Nephron progenitor cell (in vitro differentiated cells): ENCODE measurements around the gene DZANK1.
"Not testable (repeated sequence)": the region's sequence is repeated elsewhere in the genome, so short reads cannot be mapped to it uniquely, and the experiment has no call there.

Experiments
- DNase-seq: peaks from one replicate; pipeline ENCODE4 v3.0.0; 2021
- H3K27ac Mint-ChIP-seq: 2 replicates; pipeline ENCODE4 v1.8.0; 2021; ENCODE audit warnings: mild to moderate bottlenecking, moderate library complexity, mixed read lengths
- H3K27me3 Mint-ChIP-seq: 2 replicates; pipeline ENCODE4 v1.8.0; 2021; ENCODE audit warnings: mild to moderate bottlenecking, low read depth, mixed read lengths; ENCODE audit not compliant: poor library complexity
- H3K36me3 Mint-ChIP-seq: 2 replicates; pipeline ENCODE4 v1.8.0; 2021; ENCODE audit warnings: low read depth, mixed read lengths
- H3K4me1 Mint-ChIP-seq: 2 replicates; pipeline ENCODE4 v1.8.0; 2021; ENCODE audit warnings: mixed read lengths
- H3K4me3 Mint-ChIP-seq: 2 replicates; pipeline ENCODE4 v1.8.0; 2021; ENCODE audit warnings: mild to moderate bottlenecking, moderate library complexity, mixed read lengths
- H3K9me3 Mint-ChIP-seq: 2 replicates; pipeline ENCODE4 v1.8.0; 2021; ENCODE audit warnings: mild to moderate bottlenecking, moderate library complexity, mixed read lengths
- TF ChIP-seq, protein P1 (sequence below): fragments of 200-600 bp; sonication (generic); IDR thresholded peaks from 2 replicates; pipeline ENCODE4 v1.5.0; 2021; ENCODE audit warnings: antibody characterized with exemption

The DZANK1 gene

DNA sequence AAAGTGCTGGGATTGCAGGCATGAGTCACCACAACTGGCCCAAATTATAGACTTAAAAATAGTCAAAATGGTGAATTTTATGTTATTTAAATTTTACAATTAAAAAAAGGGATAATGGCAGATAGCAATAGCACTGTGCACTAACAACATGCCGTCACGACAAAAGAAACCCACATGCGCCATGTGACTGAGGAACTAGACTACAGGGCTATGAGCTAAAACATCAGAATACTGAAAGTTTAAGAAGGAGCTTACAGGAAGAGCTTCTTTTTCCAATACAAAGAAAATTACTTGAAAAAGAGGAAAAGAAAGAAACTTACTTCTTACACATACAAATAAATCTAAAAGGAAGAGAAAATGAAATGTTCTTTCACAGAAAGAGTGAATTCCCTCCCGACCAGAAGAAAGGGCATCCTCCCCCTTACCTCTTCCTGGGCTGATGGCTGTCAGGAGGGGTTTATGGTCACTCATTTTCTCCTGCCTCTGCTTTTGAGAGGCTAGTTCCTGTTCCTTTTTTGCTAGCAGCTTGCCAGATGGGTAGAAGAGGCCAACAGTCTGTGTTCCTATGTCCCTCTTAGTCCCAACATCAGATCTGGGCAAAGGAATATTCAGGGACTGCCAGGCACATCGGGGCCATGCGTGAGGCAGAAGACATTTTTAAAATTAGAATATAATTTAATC lies 54.5 kb downstream of the DZANK1 start:
- Mint-ChIP-seq H3K27me3 (peaks cover 2% of the 10 kb centered on the region), H3K36me3 (peaks cover 29% of the 10 kb centered on the region), H3K4me3 (no peak overlapping the region), H3K9me3 (no peaks in the 10 kb centered on the region), H3K4me1 (peaks cover 30% of the 10 kb centered on the region), H3K27ac (peak overlapping the region; percentile 87)
- TF ChIP-seq, protein P1, sequence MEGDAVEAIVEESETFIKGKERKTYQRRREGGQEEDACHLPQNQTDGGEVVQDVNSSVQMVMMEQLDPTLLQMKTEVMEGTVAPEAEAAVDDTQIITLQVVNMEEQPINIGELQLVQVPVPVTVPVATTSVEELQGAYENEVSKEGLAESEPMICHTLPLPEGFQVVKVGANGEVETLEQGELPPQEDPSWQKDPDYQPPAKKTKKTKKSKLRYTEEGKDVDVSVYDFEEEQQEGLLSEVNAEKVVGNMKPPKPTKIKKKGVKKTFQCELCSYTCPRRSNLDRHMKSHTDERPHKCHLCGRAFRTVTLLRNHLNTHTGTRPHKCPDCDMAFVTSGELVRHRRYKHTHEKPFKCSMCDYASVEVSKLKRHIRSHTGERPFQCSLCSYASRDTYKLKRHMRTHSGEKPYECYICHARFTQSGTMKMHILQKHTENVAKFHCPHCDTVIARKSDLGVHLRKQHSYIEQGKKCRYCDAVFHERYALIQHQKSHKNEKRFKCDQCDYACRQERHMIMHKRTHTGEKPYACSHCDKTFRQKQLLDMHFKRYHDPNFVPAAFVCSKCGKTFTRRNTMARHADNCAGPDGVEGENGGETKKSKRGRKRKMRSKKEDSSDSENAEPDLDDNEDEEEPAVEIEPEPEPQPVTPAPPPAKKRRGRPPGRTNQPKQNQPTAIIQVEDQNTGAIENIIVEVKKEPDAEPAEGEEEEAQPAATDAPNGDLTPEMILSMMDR = no peak
- DNase-seq = no peak

DNA sequence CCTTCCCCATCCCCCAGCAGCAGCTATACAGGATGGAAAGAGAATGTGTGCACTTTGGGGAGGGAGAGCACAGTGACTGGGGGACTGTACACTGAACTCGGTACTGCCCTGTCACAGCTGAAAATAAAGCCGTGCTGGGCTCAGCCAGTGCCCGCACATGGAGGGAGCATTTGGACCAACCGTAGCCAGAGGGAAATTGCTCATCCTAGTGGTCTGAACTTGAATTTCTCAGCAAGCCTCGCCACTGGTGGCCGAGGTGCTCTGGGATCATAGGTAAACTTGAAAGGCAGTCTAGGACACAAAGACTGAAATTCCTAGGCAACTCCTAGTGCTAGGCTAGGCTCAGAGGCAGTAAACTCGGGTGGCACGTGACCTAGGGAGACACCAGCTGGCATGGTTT lies 61.0 kb downstream of the DZANK1 start:
- Mint-ChIP-seq H3K4me1 (no peaks in the 10 kb centered on the region), H3K4me3 (no peak overlapping the region), H3K27me3 (no peaks in the 10 kb centered on the region), H3K9me3 (peaks cover 26% of the 10 kb centered on the region), H3K27ac (no peak overlapping the region), H3K36me3 (peaks cover 89% of the 10 kb centered on the region)
- TF ChIP-seq, protein P1 = no peak
- DNase-seq = no peak

DNA sequence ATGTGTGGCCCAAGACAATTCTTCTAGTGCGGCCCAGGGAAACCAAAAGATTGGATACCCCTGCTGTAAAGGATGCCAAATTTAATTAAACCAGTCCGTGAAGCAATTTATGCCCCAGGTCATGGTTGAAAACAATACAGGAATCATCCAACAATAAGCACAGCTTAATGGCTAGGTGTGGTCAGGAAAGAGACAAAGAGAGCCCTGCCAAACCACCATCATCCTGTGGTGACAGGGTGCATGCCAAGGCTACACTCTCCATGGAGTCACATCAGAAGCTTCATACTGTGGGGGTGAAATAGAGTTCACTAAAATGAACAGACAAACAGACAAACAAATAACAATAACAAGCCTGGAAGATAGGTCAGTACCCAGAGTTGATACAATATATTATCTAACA lies 62.7 kb downstream of the DZANK1 start:
- Mint-ChIP-seq H3K4me3 (no peak overlapping the region), H3K27ac (no peak overlapping the region), H3K9me3 (peaks cover 26% of the 10 kb centered on the region), H3K36me3 (peaks cover 93% of the 10 kb centered on the region), H3K27me3 (no peaks in the 10 kb centered on the region), H3K4me1 (no peaks in the 10 kb centered on the region)
- TF ChIP-seq, protein P1 = no peak
- DNase-seq = no peak

DNA sequence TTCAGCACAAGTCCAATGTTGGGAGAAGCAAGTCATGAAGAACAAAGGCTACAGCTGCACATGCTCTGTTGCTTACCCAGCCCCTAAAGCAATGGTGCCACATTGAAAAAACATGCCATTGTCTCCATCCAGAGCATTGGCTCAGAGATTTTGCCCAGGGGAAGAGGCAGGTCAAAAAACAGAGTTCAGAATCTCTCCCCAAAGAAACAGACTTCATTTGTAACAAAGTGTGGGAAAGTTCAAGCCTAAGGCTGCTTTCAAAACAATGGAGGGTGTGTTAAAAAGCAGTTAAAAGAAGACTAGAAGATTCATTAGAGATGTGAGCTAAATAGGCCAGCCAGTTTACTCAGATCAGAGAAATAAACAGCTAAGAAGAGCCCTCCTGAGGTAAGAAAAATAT lies 63.6 kb downstream of the DZANK1 start:
- Mint-ChIP-seq H3K36me3 (peaks cover 89% of the 10 kb centered on the region), H3K27me3 (no peaks in the 10 kb centered on the region), H3K4me1 (no peaks in the 10 kb centered on the region), H3K9me3 (peaks cover 26% of the 10 kb centered on the region), H3K4me3 (no peak overlapping the region), H3K27ac (no peak overlapping the region)
- no peak for DNase-seq
- TF ChIP-seq, protein P1 = no peak

DNA sequence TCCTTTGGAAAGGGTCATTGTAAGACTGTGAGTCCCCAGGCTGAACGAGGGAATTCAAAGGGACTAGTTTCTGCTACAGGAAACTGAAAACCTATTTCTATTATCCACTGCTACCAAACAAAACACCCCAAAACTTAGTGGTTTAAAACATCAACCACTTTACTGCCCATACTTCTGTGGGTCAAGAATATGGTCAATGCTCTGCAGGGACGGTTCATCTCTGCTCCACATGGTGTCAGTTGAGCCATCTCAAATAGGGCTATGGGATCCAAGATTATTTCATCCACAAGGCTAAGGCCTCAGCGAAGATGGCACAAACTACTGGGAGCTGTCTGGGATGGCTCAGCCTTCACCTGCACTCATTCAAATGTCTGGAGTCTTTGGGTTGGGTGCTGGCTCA lies 65.5 kb downstream of the DZANK1 start:
- H3K27ac Mint-ChIP-seq = no peak overlapping the region
- TF ChIP-seq, protein P1 = no peak
- peaks cover 75% of the 10 kb centered on the region for H3K36me3 Mint-ChIP-seq
- H3K4me3 Mint-ChIP-seq = no peak overlapping the region
- H3K9me3 Mint-ChIP-seq = peaks cover 26% of the 10 kb centered on the region
- DNase-seq = no peak
- no peaks in the 10 kb centered on the region for H3K27me3 Mint-ChIP-seq
- H3K4me1 Mint-ChIP-seq = no peaks in the 10 kb centered on the region

DNA sequence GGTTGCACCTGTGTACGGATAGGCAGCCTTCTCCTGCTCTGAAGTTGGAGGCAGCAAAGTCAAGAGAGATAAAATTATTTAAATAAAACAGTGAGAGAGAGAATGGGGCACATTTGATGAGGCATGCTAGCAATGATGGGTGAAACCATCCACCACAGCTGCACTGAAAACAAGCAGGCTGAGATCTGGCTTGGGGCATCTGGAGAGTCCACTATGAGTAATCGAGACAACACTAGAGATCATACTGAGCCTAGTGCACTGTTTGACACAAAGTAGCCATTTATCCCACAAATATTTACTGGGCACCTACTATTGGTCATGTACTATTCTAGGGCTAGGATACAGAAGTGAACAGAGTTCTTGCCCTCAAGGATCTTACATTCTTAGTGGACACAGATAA lies 66.4 kb downstream of the DZANK1 start:
- Mint-ChIP-seq H3K27me3 (no peaks in the 10 kb centered on the region), H3K4me3 (no peak overlapping the region), H3K4me1 (peaks cover 4% of the 10 kb centered on the region), H3K27ac (no peak overlapping the region), H3K9me3 (peaks cover 26% of the 10 kb centered on the region), H3K36me3 (peaks cover 68% of the 10 kb centered on the region)
- DNase-seq = no peak
- TF ChIP-seq, protein P1 = no peak

DNA sequence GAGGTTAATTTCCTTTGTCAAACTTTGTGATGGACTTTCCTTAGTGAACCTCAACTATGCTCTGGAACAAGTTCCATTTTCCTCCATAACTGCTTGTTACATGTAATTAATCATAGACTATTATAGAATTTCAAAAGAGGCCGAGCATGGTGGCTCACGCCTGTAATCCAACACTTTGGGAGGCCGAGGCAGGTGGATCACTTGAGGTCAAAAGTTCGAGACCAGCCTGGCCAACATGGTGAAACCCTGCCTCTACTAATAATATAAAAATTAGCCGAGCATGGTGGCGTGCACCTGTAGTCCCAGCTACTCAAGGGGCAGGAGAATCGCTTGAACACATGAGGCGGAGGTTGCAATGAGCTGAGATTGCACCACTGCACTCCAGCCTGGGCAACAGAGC lies 68.1 kb downstream of the DZANK1 start:
- H3K4me3 Mint-ChIP-seq, H3K27me3 Mint-ChIP-seq, H3K27ac Mint-ChIP-seq, DNase-seq: not testable (repeated sequence)
- Mint-ChIP-seq H3K36me3 (peaks cover 50% of the 10 kb centered on the region), H3K4me1 (peaks cover 11% of the 10 kb centered on the region), H3K9me3 (peaks cover 11% of the 10 kb centered on the region)
